GM04503 (cell line): ENCODE results near the gene MAP4K2.
"Not testable (repeated sequence)": the region's sequence is repeated elsewhere in the genome, so short reads cannot be mapped to it uniquely, and the experiment has no call there.

ENCODE experiments used
- DNase-seq: peaks from one replicate; pipeline ENCODE4 v3.0.0-alpha.2; 2012; ENCODE audit warnings: low read depth

Gene MAP4K2

DNA sequence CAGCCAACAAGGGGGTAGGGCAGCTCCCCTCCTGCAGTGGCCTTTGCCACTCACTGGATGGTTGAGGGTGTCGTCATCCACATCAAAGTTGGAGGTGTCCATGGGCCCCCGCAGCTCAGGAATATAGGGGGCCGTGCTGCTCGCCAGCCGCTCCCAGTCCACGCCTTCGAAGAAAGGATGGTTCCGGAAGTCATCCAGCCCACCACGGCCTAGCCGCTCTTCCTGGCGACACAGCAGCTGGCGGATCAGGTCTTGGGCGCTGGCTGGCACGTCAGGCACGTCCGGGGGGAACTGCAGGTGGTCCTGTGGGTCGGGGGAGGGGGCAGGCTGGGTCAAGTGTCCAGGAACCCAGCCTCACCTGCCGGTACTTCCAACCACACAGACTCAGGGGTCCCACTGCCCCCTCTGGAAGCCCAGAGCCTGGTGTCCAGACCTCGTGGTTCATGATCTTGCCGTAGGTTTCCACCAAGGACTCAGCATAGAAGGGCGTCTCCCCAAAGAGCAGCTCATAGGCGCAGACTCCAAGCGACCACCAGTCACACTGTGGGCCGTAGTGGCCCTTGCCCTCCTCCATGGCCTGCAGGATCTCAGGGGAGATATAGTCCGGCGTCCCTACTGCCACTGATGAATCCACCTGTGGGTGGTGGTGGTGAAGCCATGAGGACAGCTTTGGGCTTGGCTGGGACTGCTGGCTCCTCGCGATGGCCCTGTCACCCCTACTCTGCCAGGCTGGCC lies 35.8 kb upstream of the MAP4K2 start:
- no peak for DNase-seq

DNA sequence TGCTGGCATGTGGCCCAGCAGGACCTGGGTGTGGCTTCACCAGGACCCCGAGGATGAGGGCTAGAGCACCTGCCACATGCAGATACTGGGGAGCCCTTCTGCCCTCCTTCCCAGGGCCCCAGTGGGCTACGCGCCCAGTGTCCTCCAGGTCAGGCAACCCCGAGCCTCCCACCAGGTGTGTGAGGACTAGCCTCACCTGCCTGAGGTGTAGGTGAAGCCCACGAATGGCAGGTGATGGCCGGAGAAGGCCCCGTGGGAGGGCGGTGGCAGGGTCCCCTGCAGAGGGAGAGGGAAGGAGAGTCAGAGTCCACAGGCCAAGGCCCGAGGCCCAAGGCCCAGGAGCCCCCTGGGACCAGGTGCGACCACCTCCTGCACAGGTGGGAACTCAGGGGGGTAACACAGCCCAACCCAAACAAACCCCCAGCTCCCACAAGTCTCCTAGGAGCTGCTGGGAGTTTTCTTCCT lies 34.9 kb upstream of the MAP4K2 start:
- DNase-seq = no peak

DNA sequence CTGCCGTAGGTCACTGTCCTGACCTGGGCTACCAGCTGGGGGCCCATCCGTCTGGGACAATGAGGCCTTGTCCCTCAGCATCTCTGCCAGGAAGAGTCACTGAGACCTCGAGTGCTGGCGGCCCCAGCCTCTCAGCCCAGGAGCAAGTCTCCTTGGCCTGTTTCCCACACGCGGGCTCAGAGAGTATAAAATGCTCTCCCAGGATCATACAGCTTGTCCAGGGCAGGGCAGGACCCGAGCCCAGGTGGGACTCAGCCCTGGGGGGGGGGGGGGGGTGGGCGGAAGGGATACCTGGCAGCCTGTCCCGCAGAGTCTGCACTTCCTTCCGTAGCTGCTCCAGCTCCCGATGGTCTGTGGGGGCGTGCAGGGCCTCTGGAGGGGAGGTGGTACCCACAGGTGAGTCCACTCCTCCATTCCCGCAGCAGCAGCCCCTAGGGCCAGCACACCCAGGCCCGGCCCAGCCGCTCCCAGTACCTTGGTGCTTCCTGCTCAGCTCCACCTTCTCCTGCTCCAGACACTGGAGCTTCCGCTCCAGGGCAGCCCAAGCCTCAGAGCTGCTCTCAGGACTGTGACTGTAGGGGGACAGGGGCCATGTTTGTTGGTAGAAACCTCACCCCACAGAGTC lies 33.5 kb upstream of the MAP4K2 start:
- DNase-seq = no peak

DNA sequence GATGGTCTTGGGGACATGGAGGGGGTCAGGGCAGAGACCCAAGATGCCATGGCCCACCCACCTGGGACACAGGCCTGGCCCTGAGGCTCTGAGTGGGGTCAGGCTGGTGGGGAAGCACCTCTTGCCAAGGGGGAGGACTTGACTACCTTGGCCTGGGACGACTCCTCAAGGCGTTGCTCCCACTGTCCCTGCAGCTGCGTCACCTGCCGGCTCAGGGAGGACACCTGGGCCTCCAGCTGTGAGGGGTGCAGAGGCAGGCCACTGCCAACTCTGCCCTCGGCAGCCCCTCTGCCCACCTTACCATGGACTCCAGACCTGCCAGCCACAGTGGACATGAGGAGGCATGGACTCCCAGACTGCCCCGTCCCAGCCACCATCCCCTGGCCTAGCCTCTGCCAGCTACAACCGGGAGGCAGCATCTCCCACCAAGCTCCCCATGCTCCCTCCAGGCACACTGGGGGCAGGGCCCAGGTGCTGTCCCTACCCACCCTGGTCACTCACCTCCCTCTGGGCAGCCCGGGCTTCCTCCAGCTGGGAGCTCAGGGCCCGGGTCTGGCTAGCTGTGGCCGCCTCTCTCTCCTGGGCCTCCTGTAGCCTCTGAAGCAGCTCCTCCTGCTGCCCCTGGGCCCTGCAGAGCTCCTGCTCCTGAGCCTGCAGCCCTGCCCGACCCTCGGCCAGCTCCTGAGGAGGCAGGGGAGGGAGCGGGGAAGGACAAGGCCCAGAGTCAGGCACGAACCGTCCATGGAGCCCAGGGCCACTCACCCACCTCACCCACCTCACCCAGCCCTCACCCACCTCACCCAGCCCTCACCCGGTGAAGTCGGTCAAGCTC lies 32.8 kb upstream of the MAP4K2 start:
- no peak for DNase-seq

DNA sequence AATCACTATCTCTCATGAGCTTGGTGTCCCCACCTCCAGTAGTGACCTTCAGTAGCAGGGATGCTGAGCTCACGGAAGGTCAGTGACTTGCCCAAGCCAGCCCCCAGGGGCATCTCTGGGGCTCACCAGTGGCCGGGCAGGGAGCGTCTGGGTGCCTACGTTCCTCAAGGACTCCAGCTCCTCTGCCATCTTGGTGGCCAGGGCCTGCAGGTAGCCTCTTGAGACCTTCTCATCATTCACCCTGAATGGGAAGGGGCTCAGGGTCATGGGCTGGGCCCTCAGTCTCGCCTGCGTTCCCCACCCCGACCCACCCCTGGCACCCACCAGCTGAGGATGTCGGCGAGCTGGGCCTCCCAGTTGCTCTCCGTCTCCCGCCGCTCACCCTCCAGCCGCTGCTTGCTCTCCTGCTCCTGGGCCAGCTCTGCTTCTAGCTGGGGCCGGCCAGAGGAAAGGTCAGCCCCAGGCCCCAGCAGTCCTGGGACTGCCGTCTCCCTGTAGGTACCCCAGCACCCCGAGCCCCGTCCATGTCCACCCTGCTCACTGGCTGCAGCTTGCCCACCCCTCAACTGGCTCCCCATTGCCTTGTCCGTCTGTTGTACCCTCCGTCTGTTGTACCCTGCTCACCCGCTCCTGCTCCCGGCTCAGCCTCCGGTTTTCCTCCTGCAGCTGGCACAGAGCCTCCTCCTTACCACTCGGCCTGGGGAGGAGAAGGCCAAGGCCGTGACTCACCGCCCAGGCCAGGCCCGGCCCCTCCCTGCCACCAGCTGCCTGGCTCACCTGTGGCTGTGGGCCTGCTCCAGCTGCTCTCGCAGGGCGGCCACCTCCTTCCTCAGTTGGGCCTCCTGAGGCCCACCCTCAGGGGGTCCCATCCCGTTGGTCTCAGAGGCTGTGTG lies 32.0 kb upstream of the MAP4K2 start:
- DNase-seq = no peak

DNA sequence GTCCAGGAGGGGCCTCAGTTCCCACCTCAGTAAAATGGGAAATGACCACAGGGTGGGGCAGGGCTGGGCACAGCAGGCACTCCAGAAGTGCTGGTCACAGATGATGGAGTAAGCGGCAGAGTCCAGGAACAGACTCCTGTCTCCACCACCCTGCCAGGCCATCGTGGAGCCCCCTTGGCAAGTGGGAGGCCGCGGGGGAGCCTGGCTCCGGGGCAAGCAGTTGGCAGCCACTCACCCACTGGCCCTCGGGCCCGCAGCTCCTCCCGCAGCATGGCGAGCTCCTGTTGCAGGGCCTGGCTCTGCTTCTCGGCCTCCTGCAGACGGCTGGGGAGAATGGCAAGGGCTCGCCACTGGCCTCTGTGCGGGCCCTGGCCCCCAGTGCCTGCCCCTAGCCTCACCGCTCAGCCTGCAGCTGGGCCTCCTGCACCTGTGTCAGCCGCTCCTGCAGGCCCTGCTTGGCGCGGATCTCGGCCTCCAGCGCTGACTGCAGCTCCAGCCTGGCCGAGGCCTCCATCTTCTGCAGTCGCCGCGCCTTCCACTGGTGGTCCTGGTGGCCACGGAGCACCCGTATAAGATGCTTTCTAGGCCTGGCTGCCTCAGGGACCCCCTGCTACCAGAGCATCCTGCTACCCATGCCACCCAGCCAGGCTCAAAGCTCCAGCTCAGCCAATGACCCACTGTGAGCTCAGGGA lies 31.2 kb upstream of the MAP4K2 start:
- DNase-seq = no peak

DNA sequence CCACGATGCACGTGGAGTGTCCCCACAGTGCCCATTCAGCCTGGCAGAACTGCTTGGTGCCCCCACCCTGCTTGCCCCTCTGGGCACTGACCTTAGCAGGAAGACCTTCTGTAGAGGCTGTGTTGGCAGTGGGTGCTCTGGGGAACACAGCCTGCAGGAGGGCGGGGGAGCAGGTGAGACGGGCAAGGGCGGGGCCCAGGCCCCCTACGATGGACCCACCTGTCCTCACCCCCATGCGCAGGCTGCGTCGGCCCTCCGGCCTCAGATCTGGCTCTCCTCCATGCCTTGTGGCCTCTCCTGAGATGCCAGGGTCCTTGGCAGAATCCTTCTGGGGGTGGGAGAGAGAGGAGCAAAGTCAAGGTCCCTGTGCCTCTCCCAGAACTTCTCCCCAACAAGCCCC lies 30.5 kb upstream of the MAP4K2 start:
- no peak for DNase-seq

DNA sequence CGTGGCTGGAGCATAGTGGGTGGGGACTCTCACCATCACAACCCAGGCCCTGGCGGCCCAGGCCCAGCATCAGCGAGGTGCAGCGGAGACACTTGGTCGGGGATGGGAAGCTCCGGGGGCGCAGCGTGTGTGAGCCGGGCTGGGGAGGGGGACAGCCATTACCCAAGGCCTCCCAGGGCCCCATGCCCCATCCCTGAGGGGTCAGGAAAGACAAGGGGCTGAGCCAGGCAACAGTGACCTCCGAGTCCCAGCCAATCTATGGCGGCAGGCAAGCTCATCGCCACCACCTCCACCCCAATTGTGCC lies 30.1 kb upstream of the MAP4K2 start:
- DNase-seq = no peak

DNA sequence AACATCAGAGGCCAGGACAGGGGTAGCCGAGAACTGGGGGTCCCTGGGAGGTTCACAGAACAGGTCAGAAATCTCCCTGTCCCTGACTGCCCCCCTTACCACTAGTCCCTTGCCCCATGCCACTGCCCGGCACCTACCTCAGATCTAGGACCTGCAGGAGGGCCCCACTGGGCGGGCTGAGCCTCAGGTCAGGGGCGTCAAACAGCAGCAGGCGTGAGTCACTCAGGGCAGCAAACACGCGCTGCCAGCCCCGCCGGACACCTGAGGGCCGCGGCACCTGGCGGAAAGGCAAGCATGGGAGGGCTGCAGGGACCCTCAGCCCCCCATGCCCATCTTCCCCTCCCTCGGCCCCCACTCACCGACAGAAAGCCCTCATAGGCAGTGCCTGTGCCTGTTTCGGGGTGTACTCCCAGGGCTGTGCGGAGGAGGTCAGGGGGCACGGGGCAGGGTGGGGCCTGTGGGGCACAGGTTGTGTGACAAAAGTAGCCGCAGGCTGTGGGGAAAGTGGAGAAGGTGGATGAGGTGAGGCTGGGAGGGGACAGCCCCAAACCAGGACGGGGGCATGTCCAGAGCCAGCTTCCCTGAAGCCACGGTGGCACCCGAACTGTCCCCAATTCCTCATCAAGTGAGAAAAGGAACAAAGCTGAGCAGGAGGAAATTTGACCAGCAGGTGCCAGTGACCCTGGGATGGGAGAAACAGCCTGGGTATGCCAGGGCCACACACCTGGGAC lies 29.6 kb upstream of the MAP4K2 start:
- DNase-seq = no peak

DNA sequence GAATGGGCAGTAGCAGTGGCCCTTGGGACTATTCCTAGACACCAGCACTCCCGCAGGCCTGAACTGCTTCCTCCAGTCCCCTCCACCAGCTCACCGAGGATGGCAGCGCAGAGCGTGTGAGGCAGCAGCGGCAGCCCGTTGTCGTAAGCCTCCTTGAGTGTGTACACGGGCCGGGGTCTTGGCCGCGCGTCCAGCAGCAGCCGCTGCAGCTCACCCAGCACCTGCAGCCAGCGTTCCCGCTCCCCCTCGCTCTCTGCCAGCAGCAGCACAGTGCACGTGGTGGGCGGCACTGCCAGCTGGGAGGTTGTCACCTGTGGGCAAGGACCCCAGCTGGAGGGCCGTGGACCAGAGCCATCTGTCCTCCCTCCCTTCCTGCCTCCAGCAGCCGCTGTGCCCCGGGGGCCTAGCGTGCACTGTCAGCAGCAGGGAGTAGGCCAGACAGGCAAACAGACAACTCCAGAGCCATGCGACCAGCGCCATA lies 28.4 kb upstream of the MAP4K2 start:
- DNase-seq = no peak

DNA sequence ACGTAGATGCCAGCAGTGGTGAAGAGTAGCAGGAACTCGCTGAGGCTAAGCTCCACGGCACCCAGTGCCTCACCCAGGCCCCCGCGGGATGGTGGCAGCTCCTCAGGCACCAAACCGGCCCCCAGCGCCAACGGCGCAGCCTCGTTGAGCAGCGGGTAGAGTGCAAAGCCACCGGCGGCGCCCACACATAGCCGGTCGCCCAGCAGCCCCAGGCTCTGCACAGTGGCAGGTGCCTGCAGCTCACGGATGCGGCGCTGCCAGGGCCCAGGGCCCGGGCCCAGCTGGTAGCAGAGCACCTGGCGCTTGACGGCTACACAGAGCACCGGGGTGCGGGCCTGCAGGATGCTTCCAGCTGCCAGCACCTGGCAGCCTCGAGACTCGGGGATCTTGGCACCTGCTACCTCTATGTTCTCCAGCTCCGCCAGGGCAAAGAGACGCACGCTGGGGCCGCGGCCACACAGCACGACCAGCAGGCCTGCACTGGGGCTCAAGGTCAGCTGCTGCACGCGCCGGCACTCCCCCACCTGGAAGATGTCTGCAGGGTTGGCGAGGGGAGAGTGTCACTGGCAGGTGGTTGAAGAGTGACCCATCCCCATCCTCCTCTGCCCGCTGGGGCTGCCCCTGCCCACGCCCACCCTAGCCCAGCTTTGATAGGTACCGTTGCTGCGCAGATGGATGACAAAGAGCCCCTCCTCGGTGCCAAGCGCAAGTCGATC lies 26.7 kb upstream of the MAP4K2 start:
- DNase-seq = no peak

DNA sequence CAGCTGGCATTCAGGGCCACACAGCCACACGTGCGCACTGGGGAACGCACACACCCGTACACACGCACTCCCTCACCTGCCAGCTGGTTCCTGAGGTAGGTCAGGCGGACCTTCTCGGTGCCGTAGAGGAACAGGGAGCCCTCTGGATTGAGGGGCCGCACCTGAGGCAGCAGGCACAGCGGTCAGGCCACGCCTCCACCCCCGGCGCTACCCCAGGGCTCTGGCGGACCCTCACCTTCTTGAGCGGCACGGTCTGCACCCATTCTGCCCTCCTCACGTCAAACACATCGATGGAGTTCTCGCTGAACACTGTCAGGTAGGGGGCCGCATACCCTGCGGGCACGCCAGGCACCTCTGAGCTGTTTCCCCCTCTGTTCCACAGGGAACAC lies 24.4 kb upstream of the MAP4K2 start:
- DNase-seq = no peak

DNA sequence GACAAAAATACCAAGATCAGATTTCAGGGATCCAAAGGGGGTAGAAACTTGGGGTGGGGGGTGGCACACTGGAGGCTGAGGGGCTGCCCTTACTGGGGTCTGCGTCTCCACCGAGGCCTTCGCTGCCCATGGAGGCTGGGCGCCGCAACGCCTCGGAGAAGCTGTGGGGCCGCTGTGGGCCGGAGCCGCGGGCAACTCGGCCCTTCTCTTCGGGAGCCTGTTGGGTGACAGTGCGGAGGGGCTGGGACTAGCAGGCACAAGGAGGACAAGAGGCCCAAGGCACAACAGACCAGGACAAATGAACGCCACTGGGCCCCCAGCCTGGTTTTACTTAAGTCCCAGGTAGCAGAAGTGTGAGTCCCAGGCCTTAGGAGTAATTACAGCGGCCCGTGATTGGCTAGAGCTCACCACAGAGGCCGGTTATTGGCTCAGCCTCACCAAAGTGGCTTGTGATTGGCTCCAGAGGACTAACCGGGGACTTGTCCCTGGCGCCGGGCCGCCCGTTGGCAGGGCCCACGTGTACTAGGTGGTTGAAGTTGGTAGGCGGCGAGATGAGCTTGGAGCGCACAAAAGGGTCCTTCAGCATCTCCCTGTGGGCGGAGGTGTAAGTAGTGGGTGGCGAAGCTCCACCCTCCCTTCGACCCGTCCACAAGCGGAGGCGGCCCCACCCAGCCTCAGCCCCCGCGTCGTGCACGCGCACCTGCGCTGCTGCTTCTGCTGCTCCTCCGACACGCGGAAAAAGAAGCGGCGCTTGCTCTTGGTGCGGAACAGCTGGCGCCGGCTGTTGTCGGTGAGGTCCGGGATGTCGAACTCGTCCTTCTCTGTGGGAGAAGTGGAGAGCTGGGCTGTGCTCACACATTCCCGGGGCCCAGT lies 23.8 kb upstream of the MAP4K2 start:
- no peak for DNase-seq

DNA sequence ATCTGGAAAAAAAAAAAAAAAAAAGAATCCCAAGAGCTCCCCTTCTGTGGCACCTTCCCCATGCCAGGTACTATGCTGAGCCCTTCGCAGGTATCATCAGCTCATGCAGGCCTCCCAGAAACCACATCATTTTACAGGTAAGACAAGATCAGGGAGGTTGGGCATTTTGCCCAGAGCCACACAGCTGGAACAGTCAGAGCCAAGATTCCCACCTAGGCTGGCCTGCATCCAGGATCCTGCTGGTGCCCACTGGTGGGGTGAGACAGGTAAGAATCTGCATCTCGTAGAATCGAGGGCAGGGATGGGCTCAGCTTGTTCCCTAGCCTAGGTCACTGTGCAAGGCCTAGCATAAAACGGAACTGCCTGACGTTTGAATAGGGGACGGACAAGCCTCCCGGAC lies 23.0 kb upstream of the MAP4K2 start:
- no peak for DNase-seq

DNA sequence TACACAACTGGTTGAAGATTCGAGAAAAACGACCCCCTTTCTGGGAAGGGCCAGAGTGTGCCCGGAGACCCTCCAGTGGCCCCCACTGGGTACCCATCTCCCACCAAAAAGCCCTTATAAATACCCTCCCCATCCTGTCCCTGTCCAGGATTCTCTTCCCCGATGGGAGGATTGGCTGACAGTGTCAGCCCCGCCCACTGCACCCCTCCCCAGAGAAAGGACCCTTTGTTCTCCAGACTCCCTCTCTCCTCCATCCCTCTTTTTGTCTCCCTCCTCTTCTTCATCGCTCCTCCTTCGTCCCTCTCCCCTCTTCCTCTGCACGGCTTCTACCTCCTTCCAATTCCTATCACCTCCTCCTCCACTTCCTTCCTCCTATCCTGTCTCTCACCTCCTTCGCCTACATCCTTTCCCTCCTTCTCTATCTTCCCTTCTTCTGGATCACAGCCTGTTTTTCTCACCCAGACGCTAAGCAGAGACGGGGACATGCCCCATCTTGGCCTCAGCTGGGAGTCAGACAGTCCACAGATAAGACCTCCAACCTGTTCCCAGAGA lies 20.6 kb upstream of the MAP4K2 start:
- DNase-seq = no peak

DNA sequence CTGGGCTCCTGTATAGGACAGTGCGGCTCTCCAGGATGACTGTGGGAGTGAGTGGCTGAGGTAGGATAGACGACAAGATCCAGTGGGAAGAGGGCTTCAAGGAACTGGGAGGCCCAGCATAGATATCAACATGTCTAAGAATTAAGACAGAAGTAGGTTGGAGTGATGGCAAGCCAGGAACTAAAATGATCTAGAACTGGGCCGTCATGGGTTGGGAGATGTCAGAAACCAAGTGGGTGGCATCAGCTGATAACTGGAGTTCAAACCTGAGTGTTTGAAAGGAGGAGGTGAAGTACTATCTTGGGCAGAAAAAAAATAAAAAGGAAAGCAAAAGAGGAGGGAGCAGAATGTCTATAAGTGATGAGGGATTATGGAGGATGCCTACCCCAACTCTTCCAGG lies 14.5 kb upstream of the MAP4K2 start:
- DNase-seq = no peak

DNA sequence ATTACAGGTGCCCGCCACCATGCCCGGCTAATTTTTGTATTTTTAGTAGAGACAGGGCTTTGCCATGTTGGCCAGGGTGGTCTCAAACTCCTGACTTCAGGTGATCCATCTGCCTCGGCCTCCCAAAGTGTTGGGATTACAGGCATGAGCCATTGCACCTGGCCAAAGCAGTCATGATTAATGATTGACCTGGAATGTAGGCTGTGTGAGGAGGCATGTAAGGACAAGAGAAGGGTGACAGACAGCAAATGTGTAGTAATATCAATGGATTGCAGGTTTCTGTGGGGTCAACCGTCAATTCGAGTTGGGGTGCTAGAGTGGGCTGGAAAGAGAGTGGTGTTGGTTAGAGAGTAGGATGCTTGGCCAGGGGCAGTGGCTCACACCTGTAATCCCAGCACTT lies 12.4 kb upstream of the MAP4K2 start:
- DNase-seq = not testable (repeated sequence)

DNA sequence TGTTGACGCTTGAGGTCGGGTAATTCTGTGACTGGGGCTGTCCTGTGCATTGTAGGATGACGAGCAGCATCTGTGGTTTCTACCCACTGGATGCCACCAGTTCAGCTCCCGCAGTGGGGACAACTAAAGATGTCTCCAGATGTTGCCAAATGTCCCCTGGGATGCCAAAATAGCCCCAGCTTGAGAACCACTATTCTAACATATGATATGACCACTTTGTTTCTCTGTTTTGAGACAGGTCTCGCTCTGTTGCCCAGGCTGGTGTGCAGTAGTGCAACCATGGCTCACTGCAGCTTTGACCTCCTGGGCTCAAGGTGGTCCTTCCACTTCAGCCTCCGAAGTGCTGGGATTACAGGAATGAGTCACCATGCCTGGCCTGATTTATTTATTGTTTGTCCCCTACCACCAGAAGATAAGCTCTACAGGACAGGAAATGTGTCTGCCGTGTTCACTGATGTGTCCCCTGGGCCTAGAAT lies 11.7 kb upstream of the MAP4K2 start:
- no peak for DNase-seq

DNA sequence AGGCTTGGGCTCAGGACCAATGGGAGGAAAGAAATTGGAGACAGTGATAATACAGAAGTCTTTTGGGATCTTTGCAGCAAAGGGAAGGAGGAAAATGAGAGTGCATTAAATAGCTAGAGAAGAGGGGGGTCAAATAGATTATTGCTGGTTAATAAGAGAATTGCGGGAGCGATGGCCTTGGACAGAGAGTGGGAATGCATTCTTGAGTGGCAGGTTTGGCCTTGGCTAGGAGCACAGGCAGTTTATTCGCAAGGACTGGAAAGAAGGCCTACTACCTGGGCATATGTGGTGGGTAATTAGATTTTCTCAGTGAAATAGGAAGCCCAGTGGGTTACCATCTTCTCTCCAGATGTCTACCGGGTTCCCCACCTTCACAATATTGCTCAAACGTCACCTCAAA lies 10.8 kb upstream of the MAP4K2 start:
- no peak for DNase-seq
